Pancreas (tissue), 10 donors: ENCODE data around the gene PPOX. TPM values are rescaled to one million over a fixed set of nuclear protein-coding genes. Genes with fewer than 3 reads are reported as not detected.

Experiments used
- ATAC-seq, 4 donors: fragments of 200-7000 bp; cut with Tn5 transposase; one replicate each; pipeline versions ENCODE4 v1.8.0 to v1.9.1; 2020; ENCODE audit warnings: mild to moderate bottlenecking in 4 of 4, moderate library complexity in 4 of 4
- DNase-seq, 6 donors: peaks; one replicate each; pipeline ENCODE4 v3.0.0-alpha.2; 2020
- FAIRE-seq: peaks from 2 replicates; lab custom pipeline; 2012; peaks lifted over from hg19 to GRCh38; lab: Jason Lieb, UNC
- H3K27ac ChIP-seq, 4 donors: fragments of 200-600 bp; sonication (generic); 1 replicate in 3 of 4; 2 replicates in 1 of 4; pipeline versions ENCODE4 v1.5.0 to v1.8.0; 2020
- H3K27me3 ChIP-seq, 4 donors: fragments of 200-600 bp; one replicate each; pipeline ENCODE4 v1.8.0; 2021
- H3K36me3 ChIP-seq, 3 donors: fragments of 200-600 bp; sonication (generic) in 1 of 3; one replicate each; pipeline versions ENCODE4 v1.5.0 to v1.8.0; 2020 to 2021
- H3K4me1 ChIP-seq, 3 donors: fragments of 200-600 bp; one replicate each; pipeline ENCODE4 v1.8.0; 2021
- H3K4me3 ChIP-seq, 4 donors: fragments of 200-600 bp; sonication (generic) in 2 of 4; one replicate each; pipeline versions ENCODE4 v1.5.0 to v1.8.0; 2020 to 2021
- H3K9me3 ChIP-seq, 4 donors: fragments of 200-600 bp; one replicate each; pipeline ENCODE4 v1.8.0; 2021
- WGBS, 2 donors: extraction: QIAGEN DNeasy Blood & Tissue Kit; methylation state at CpG; one replicate each; pipeline ENCODE4 v1.1.7; 2013; 5-methylcytosine and 5-hydroxymethylcytosine counted together
- intact Hi-C, 3 donors: fragments of 100-400 bp; cut with DNase I; formaldehyde crosslinking; loops; one replicate each; pipeline versions ENCODE4 v1.11.1 to v1.14.2; 2022
- polyA plus RNA-seq, 2 donors: library from polyadenylated mRNA; stranded (reverse); fragments of 200-250 nt; gene quantifications; one replicate each; pipeline ENCODE4 v1.2.3, GENCODE V29; 2013
- total RNA-seq, 6 donors: library from RNA; stranded (reverse); fragmentation: NEBNext Ultra II Directional in 4 of 6; extraction: Animal tissue kit (Norgen Biotek cat#: 25700) in 4 of 6; gene quantifications; one replicate each; pipeline versions ENCODE4 v1.2.1 to v1.2.4, GENCODE V29; 2021 to 2023
- TF ChIP-seq, protein P1 (sequence below), 4 donors: fragments of 200-600 bp; sonication (generic) in 3 of 4; IDR thresholded peaks; one replicate each; pipeline versions ENCODE4 v1.5.0 to v1.8.0; 2021; ENCODE audit warnings: antibody characterized with exemption in 4 of 4
- donor health status: healthy with polysubstance abuse.
- donor health status: DM: no; HTN: no; CAD: no; lungs with moderate emphysema.
- donor health status: DM: no; HTN: no; CAD: no.
- donor health status: control.
- donor health status: control.
- donor health status: Bipolar disorder and iron deficiency.
- donor health status: DM: yes; HTN: yes; CAD: no.
- donor health status: DM: no; HTN: no; CAD: no.
- donor health status: DM: no; HTN: no; CAD: no.
- donor health status: DM: yes; HTN: yes; CAD: no.

PPOX gene
- total and polyA plus RNA-seq, 8 donors, result 7.4 to 56.4 (median 13.1) TPM

DNA sequence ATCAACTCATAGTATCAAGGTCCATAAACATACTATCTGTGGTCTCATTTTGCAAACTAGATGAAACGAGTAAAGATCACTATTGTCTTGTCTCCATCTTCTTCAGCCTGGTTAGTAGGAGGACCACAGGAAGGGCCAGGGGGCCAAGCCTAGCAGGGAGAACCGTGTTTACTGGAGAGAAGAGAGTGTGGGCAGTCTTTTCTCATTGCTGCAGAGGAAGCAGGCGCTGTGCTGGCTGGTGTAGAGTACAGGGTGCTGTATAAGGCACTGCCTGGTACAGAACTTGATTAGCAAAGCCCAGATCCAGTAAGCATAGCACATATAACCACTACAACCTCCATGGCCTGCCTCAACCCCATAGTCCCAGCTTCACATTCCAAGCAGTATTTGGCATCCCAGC, 21.1 kb downstream of the PPOX start:
- ATAC-seq (no peak), FAIRE-seq (no peak), DNase-seq (no peak)
- H3K36me3 ChIP-seq, result no peaks in the 10 kb centered on the region
- no peaks in the 10 kb centered on the region for H3K4me1 ChIP-seq
- H3K27me3 ChIP-seq, result no peaks in the 10 kb centered on the region
- 67 to 71% methylated on average over 3 of the region's 3 CpGs for WGBS, 2 donors
- TF ChIP-seq, protein P1, sequence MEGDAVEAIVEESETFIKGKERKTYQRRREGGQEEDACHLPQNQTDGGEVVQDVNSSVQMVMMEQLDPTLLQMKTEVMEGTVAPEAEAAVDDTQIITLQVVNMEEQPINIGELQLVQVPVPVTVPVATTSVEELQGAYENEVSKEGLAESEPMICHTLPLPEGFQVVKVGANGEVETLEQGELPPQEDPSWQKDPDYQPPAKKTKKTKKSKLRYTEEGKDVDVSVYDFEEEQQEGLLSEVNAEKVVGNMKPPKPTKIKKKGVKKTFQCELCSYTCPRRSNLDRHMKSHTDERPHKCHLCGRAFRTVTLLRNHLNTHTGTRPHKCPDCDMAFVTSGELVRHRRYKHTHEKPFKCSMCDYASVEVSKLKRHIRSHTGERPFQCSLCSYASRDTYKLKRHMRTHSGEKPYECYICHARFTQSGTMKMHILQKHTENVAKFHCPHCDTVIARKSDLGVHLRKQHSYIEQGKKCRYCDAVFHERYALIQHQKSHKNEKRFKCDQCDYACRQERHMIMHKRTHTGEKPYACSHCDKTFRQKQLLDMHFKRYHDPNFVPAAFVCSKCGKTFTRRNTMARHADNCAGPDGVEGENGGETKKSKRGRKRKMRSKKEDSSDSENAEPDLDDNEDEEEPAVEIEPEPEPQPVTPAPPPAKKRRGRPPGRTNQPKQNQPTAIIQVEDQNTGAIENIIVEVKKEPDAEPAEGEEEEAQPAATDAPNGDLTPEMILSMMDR (IDR thresholded peaks at IDR 0.05), result no peak
- intact Hi-C loops, result no loop called here
- no peak overlapping the region for H3K27ac ChIP-seq
- H3K9me3 ChIP-seq, result no peaks in the 10 kb centered on the region
- H3K4me3 ChIP-seq, result no peak overlapping the region

DNA sequence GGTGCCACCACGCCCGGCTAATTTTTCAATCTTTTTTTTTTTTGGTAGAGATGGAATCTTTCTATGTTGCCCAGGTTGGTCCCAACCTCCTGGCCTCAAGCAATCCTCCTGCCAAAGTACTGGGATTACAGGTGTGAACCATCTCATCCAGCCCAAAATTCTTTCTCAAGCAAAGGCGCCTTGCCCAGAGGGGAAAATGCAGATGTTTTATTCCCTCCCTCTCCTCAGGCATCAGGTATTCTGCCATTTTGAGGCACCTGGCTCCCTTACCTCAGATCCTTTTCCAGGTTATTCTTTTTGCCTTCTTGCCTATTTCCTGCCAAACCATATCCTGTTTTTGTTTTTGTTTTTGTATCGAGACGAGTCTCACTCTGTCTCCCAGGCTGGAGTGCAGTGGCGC, 22.2 kb downstream of the PPOX start:
- TF ChIP-seq, protein P1 (IDR thresholded peaks at IDR 0.05), result no peak
- Histone ChIP-seq H3K4me3 (no peak overlapping the region), H3K36me3 (no peaks in the 10 kb centered on the region), H3K27ac (no peak overlapping the region), H3K9me3 (no peaks in the 10 kb centered on the region), H3K27me3 (no peaks in the 10 kb centered on the region), H3K4me1 (no peaks in the 10 kb centered on the region)
- intact Hi-C loops, result no loop called here
- WGBS, 2 donors, result 82 to 83% methylated on average over 6 of the region's 6 CpGs
- ATAC-seq, result no peak
- no peak for DNase-seq
- FAIRE-seq, result no peak

DNA sequence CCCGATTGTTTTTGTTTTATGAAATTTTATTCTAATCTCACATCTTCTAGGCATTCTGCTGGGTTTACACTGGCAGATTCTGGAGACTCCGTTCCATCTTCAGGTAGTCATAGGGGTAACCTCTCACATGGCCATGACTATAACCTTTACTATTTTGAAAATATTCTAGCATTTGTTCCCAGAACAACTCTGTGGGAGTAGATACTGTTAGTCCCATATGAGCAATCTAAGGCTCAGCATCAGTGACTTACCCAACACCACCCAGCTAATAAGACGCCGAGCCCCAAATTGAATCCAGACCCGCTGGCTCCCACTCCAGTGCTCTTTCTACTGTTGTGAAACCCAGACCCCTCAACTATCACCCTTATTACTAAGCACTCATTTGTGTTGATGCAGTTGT, 22.8 kb downstream of the PPOX start:
- TF ChIP-seq, protein P1 (IDR thresholded peaks at IDR 0.05), result no peak
- intact Hi-C loops, result no loop called here
- H3K27me3 ChIP-seq, result no peaks in the 10 kb centered on the region
- H3K4me1 ChIP-seq, result no peaks in the 10 kb centered on the region
- FAIRE-seq (no peak), ATAC-seq (no peak), DNase-seq (no peak)
- no peaks in the 10 kb centered on the region for H3K36me3 ChIP-seq
- H3K27ac ChIP-seq, result no peak overlapping the region
- no peaks in the 10 kb centered on the region for H3K9me3 ChIP-seq
- WGBS, 2 donors, result 79 to 88% methylated on average over 5 of the region's 5 CpGs
- H3K4me3 ChIP-seq, result no peak overlapping the region

DNA sequence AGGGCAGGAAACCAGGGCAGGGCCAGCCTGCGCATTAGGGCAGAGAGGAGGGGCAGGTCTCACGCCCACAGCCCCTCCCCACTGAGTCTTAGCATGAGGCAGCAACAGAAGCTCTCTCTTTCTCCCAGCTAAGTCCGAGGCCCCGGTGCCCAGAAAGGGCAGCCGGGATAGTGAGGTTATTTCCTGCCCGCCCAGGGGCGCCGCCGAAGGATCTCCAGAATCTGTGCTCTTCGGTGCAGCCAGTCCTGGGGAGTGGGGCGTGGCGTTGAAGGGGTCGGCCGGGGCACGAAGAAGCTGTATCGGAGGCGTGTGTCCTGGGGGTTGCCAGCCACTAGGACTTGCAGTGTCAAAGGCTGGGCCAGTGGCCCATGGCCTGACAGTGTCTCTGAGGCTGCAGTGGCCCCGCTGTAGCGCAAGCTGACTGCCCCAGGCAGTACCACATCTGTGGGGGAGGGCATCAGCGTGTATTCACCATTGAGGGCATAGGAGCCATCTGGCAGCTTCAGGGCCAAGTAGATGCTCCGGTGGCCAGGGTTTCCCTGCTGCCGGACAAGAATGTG, 24.8 kb downstream of the PPOX start:
- Histone ChIP-seq H3K36me3 (no peaks in the 10 kb centered on the region), H3K9me3 (no peaks in the 10 kb centered on the region), H3K27ac (no peak overlapping the region), H3K27me3 (no peaks in the 10 kb centered on the region), H3K4me1 (no peaks in the 10 kb centered on the region), H3K4me3 (no peak overlapping the region)
- no peak for ATAC-seq
- intact Hi-C loops, result loop anchor here in 2 of 3 donors (5.0 to 10.0 kb wide), 2 partner anchors 184 to 191 kb away; no protein-coding TSS in a partner anchor
- no peak for FAIRE-seq
- no peak for DNase-seq
- TF ChIP-seq, protein P1 (IDR thresholded peaks at IDR 0.05), result no peak
- 41 to 48% methylated on average over 22 of the region's 22 CpGs for WGBS, 2 donors

DNA sequence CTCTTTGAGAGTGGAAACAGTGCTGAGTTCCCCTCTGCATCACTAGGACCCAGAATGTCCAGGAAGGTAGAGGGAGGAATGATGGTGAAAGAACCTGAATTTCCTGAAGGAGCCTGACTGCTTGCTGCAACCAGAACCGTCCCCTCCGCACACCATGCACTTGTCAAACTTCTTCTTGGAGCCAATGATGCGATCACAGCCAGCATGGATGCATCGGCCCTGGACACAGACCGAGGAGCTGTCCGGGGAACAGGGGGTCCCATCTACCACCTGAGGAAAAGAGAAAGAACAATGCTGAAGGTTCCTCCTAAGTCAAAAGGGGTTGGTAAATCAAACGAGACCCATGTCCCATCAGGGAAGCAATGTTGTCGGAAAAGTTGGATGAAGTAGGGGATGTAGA, 25.7 kb downstream of the PPOX start:
- intact Hi-C loops, result loop anchor here in 2 of 3 donors (5.0 to 10.0 kb wide), 2 partner anchors 183 to 190 kb away; no protein-coding TSS in a partner anchor
- H3K4me1 ChIP-seq, result no peaks in the 10 kb centered on the region
- H3K4me3 ChIP-seq, result no peak overlapping the region
- H3K27me3 ChIP-seq, result no peaks in the 10 kb centered on the region
- no peaks in the 10 kb centered on the region for H3K36me3 ChIP-seq
- ATAC-seq, result no peak
- no peak for DNase-seq
- FAIRE-seq, result no peak
- TF ChIP-seq, protein P1 (IDR thresholded peaks at IDR 0.05), result no peak
- 41 to 42% methylated on average over 8 of the region's 8 CpGs for WGBS, 2 donors
- H3K9me3 ChIP-seq, result no peaks in the 10 kb centered on the region
- no peak overlapping the region for H3K27ac ChIP-seq
